GM12878 (cell line): Measurements from ENCODE around the gene LDLRAP1.

ENCODE experiments used
- CTCF ChIP-seq, 3 experiments: IDR thresholded peaks in 2 of 3; conservative IDR thresholded peaks in 1 of 3; 2 replicates each; pipeline ENCODE4 v1.5.1; 2011; ENCODE audit warnings: low read depth in 3 of 3, low read length in 3 of 3, mild to moderate bottlenecking in 3 of 3, control low read depth in 2 of 3, moderate library complexity in 2 of 3, inconsistent platforms in 1 of 3, mixed read lengths in 1 of 3; ENCODE audit not compliant: control insufficient read depth in 2 of 3, insufficient read depth in 1 of 3; ENCODE audit errors: extremely low read depth in 1 of 3
- EP300 ChIP-seq, 2 experiments: fragments of 150-350 bp in 1 of 2; IDR thresholded peaks; 2 replicates each; pipeline ENCODE4 v1.6.1; 2011 to 2012; ENCODE audit warnings: low read depth in 2 of 2, low read length in 2 of 2, borderline replicate concordance in 1 of 2, improper control_type of control experiment in 1 of 2, inconsistent platforms in 1 of 2; ENCODE audit not compliant: control insufficient read depth in 1 of 2
- FOXK2 ChIP-seq: fragments of 450-650 bp; IDR thresholded peaks from 2 replicates; pipeline ENCODE4 v1.6.1; 2017; ENCODE audit warnings: mild to moderate bottlenecking, moderate library complexity
- FOXM1 ChIP-seq: IDR thresholded peaks from 2 replicates; pipeline ENCODE4 v1.6.1; 2012; ENCODE audit warnings: low read depth, mild to moderate bottlenecking, inconsistent platforms, low read length, moderate library complexity
- GABPA ChIP-seq: IDR thresholded peaks from 2 replicates; pipeline ENCODE4 v1.6.1; 2014; ENCODE audit warnings: antibody characterized with exemption, low read depth, mild to moderate bottlenecking, inconsistent platforms
- NRF1 ChIP-seq: conservative IDR thresholded peaks from 2 replicates; pipeline ENCODE4 v1.6.1; 2011; ENCODE audit warnings: mild to moderate bottlenecking, low read depth, low read length, improper control_type of control experiment
- ZBED1 ChIP-seq: IDR thresholded peaks from 2 replicates; pipeline ENCODE4 v1.6.1; 2016; ENCODE audit warnings: borderline replicate concordance

DNA sequence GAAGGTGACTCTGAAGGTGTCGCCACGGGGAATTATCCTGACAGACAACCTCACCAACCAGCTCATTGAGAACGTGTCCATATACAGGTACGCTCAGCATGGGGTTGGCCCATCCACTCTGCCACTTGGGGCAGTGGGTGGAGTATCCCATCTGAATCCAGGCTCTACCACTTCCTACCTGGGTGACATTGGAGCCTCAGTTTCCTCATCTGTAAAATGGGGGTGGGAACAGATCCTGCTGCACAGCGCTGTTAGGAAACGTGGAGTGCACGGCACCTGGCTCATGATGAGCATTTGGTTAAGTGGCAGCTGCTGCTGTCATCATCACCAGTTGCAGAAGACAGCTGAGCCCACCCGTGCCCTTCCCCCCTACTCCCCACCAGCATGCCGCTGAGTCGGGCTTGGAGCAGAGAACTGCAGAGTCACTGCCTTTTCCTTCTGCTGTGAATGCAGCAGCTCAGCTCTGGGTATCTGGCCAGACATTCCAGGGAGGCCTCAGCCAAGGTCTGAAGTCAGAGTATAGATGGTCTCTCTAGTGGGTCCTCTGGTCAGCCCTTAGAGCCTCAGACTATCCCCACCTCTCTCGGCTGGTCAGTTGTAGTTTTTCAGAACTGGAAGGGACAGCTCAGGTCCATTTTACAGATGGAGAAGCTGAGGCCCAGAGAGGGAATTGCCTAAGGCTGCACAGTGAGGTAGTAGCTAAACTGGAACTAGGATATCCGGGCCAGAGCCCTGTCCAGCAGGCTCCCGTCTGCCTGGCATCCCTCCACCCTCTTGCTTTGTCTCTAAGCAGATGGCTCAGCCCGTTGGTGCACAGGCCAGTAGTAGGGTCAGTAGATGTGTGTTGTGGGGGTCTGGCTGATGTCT, 11.7 kb downstream of the LDLRAP1 start:
- TF ChIP-seq GABPA (no peak), FOXK2 (no peak), NRF1 (no peak), FOXM1 (no peak), CTCF (IDR thresholded peaks at IDR 0.05 in 2 of 3, conservative IDR thresholded peaks at IDR 0.05 in 1 of 3; ENCODE audit: control insufficient read depth in 2 of 3, extremely low read depth in 1 of 3, insufficient read depth in 1 of 3, low read depth in 3 of 3, low read length in 3 of 3) (no peak), ZBED1 (no peak), EP300 (IDR thresholded peaks at IDR 0.05; ENCODE audit: borderline replicate concordance in 1 of 2, control insufficient read depth in 1 of 2, low read depth in 2 of 2, low read length in 2 of 2) (no peak)
